ENCODE measurements around the gene NLRP11.

GRCh38 chr19:55855160-55855559 is 23.4 kb upstream of the NLRP11 start:
- TF ChIP-seq CTCF (conservative IDR thresholded peaks at IDR 0.05; ENCODE audit: low read depth, low read length) (no peak), EZH2 (IDR thresholded peaks at IDR 0.05; ENCODE audit: borderline replicate concordance, low read depth, low read length, poor library complexity, severe bottlenecking) (no peak)

Measured in A673 (cell line).